ENCODE results near the gene SKOR1. TPM values are rescaled to one million over a fixed set of nuclear protein-coding genes. Genes with fewer than 3 reads are reported as not detected.

SKOR1 gene
- total and polyA plus RNA-seq, 2 of the 8 experiments (the other 6 are each of a cell fraction or from before 2014, with no cell fraction given): 0.03 to 0.11 TPM

DNA sequence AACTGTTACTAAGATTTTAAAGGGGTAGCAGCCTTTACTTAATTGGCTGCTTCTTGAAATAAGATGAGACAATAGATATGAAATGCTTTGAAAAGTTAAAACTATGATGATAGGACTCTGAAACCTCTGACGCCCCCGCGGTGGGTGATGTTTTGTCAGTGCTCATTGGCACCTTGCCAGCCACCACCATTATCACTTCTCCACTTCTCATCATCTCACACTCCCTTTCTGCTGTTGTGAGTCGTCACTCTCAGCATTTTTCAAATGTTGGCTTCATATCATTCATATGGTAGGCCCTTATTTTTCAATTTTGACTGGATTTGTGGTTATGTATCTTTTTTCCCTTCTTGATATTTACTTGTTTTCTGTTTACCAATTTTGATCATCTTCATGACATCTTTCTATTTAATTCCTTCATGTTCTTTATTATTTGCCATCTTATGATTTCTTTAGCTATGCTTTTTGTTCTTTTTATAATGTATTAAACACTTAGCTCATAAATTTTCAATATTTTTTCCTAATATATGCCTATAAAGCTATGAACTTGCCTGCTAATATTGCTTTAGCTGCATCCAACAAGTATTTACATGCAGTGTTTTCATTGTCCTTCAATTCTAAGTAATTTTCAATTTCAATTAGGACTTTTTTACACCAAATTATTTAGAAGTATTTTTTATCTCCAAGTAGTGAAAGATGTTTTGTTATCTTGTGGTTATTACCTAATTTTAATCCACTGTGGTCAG lies 30.3 kb upstream of the SKOR1 start:
- H2BK20ac ChIP-seq (ENCODE audit: low read length): no peak overlapping the region
- H3K23me2 ChIP-seq (ENCODE audit: low read depth, low read length): no peaks in the 10 kb centered on the region
- DNase-seq (ENCODE audit: low read depth in 1 of 2, low spot score in 2 of 2) (no peak), FAIRE-seq (no peak)
- H3K4me1 ChIP-seq (replicated peaks in 1 of 4; ENCODE audit: control insufficient read depth in 3 of 4, insufficient read depth in 4 of 4, low read length in 3 of 4): peaks cover 3 to 18% (median 10%) of the 10 kb centered on the region in 4 experiments; a peak in 5 of 7 replicates
- no peak overlapping the region for H3K56ac ChIP-seq (replicated peaks; ENCODE audit: insufficient read length, low read depth, low read length)
- H3K4me2 ChIP-seq (ENCODE audit: insufficient read depth in 1 of 2, low read depth in 2 of 2, low read length in 2 of 2): no peak overlapping the region
- H2AFZ ChIP-seq (ENCODE audit: low read length): no peak overlapping the region
- no peak overlapping the region for H3K9ac ChIP-seq (replicated peaks in 1 of 4; ENCODE audit: extremely low read depth in 1 of 4, low read depth in 3 of 4, low read length in 3 of 4)
- H3K36me3 ChIP-seq (ENCODE audit: control insufficient read depth in 2 of 4, insufficient read depth in 4 of 4, low read length in 3 of 4): 0 out of 8 replicates have a peak, but pooled peaks cover 0 to 6% (median 0%) of the 10 kb centered on the region in 4 experiments
- CTCF ChIA-PET (ENCODE audit: partially characterized antibody): interaction anchor here (1.4 kb wide), 1 partner anchor 16 kb away, joined by 6 read pairs; no protein-coding TSS in a partner anchor
- TF ChIP-seq CBX5 (IDR thresholded peaks at IDR 0.05; ENCODE audit: low read depth, low read length): no peak
- no peak for TF ChIP-seq TEAD4 (IDR thresholded peaks at IDR 0.05; ENCODE audit: low read depth, low read length)
- no peak for TF ChIP-seq GTF2F1 (IDR thresholded peaks at IDR 0.05; ENCODE audit: borderline replicate concordance, low read depth, low read length)
- TF ChIP-seq CREB1 (IDR thresholded peaks at IDR 0.05): no peak
- no peak for TF ChIP-seq POLR2AphosphoS5 (IDR thresholded peaks at IDR 0.05; ENCODE audit: low read depth, low read length)
- TF ChIP-seq NANOG (IDR thresholded peaks at IDR 0.05; ENCODE audit: insufficient read depth, low read depth, low read length, poor library complexity, severe bottlenecking): no peak
- TF ChIP-seq GABPA (IDR thresholded peaks at IDR 0.05; ENCODE audit: borderline replicate concordance, insufficient read depth, low read length): no peak
- no peaks in the 10 kb centered on the region for H3K79me2 ChIP-seq (ENCODE audit: control insufficient read depth in 1 of 2, insufficient read depth in 2 of 2, low read length in 2 of 2)
- 83% methylated on average over 4 of the region's 4 CpGs; no CpG with 5 or more reads in 1 of the 2 experiments for WGBS, 2 experiments (ENCODE audit: extremely low coverage in 1 of 2, insufficient coverage in 1 of 2, insufficient read length in 1 of 2, insufficient replicate concordance in 2 of 2, low coverage in 1 of 2, low lambda C conversion rate in 2 of 2, missing lambda C conversion rate in 1 of 2)
- no peak overlapping the region for H4K5ac ChIP-seq (ENCODE audit: insufficient read length, low read depth, low read length)
- H3K79me1 ChIP-seq (ENCODE audit: low read depth, low read length): no peaks in the 10 kb centered on the region
- no peak overlapping the region for H2BK12ac ChIP-seq (ENCODE audit: low read depth, low read length)
- H2BK5ac ChIP-seq (ENCODE audit: low read depth, low read length): no peak overlapping the region
- no peak overlapping the region for H2AK5ac ChIP-seq (ENCODE audit: low read depth, low read length)
- no peaks in the 10 kb centered on the region for H3K27me3 ChIP-seq (replicated peaks in 1 of 4; ENCODE audit: control insufficient read depth in 3 of 4, extremely low read depth in 1 of 4, insufficient read depth in 3 of 4, low read length in 3 of 4)
- H2BK120ac ChIP-seq (replicated peaks; ENCODE audit: low read depth, low read length): no peak overlapping the region
- peaks cover 0 to 4% of the 10 kb centered on the region in 2 experiments; a peak in 1 of 4 replicates for H3K9me3 ChIP-seq (ENCODE audit: insufficient read depth in 2 of 2, low read depth in 1 of 2, low read length in 1 of 2)
- H3K14ac ChIP-seq (ENCODE audit: insufficient read length): no peak overlapping the region
- no peak overlapping the region for H3K4ac ChIP-seq (replicated peaks; ENCODE audit: insufficient read length, low read depth, low read length)
- POLR2A ChIA-PET (ENCODE audit: partially characterized antibody): no interaction called here
- no peak overlapping the region for H3K4me3 ChIP-seq (ENCODE audit: extremely low read depth in 1 of 4, insufficient read depth in 2 of 4, low read depth in 3 of 4, low read length in 4 of 4)
- H4K20me1 ChIP-seq (replicated peaks in 1 of 2; ENCODE audit: control insufficient read depth in 1 of 2, insufficient read depth in 2 of 2, low read length in 2 of 2): no peaks in the 10 kb centered on the region
- H2BK15ac ChIP-seq (ENCODE audit: low read length): no peak overlapping the region
- H3K18ac ChIP-seq (ENCODE audit: extremely low read depth, low read length): no peak overlapping the region
- H4K8ac ChIP-seq (ENCODE audit: extremely low read depth, insufficient read depth, low read length): no peak overlapping the region
- H4K91ac ChIP-seq (replicated peaks; ENCODE audit: insufficient read length, low read length): no peak overlapping the region
- H3K27ac ChIP-seq (ENCODE audit: low read depth, low read length): no peak overlapping the region
- H3K23ac ChIP-seq (ENCODE audit: insufficient read length): no peak overlapping the region
